HepG2 (cell line): ENCODE data around the gene IL10. TPM values are rescaled to one million over a fixed set of nuclear protein-coding genes. Genes with fewer than 3 reads are reported as not detected.

Experiments used
- ATAC-seq: fragments of 200-7000 bp; cut with Tn5 transposase; 3 replicates; pipeline ENCODE4 v1.9.1; 2020; ENCODE audit warnings: mild to moderate bottlenecking, moderate library complexity
- BruUV-seq: library from RNA; stranded (reverse); fragments of 400-500 nt; replicated peaks from 2 replicates; lab custom pipeline; 2021; lab: Mats Ljungman, UMichigan
- CTCF ChIA-PET: fragments of 300-600 bp; formaldehyde crosslinking; extraction: SDS; loops from one replicate; lab custom pipeline; 2021; ENCODE audit warnings: low total read pairs, inconsistent platforms, low intra/inter-chr PET ratio; lab: Yijun Ruan, JAX
- POLR2A ChIA-PET: fragments of 350-600 bp; sonication (Branson Sonifier 250); formaldehyde crosslinking; loops from one replicate; lab custom pipeline; 2020; ENCODE audit warnings: antibody characterized with exemption, inconsistent platforms; lab: Yijun Ruan, JAX
- DNase-seq: peaks from one replicate; pipeline ENCODE4 v3.0.0-alpha.2; 2015; ENCODE audit warnings: low spot score
- FAIRE-seq: peaks from 3 replicates; lab custom pipeline; 2011; peaks lifted over from hg19 to GRCh38; lab: Jason Lieb, UNC
- H2AFZ ChIP-seq: one replicate; pipeline ENCODE4 v1.6.1; 2011; ENCODE audit warnings: low read length, inconsistent platforms
- H3K27ac ChIP-seq: fragments of 300-600 bp; 3 replicates; pipeline ENCODE4 v1.8.0; 2011; ENCODE audit warnings: mixed run types, mild to moderate bottlenecking, mixed read lengths, low read length, inconsistent platforms; ENCODE audit not compliant: insufficient read depth; ENCODE audit errors: extremely low read length
- H3K27me3 ChIP-seq, 2 experiments: fragments of 200-600 bp in 1 of 2; 2 replicates in 1 of 2; 3 replicates in 1 of 2; pipeline versions ENCODE4 v1.6.0 to v1.8.0; 2011; ENCODE audit warnings: low read length in 2 of 2, mild to moderate bottlenecking in 2 of 2, moderate library complexity in 2 of 2, inconsistent platforms in 1 of 2; ENCODE audit not compliant: insufficient read depth in 2 of 2, control insufficient read depth in 1 of 2
- H3K36me3 ChIP-seq, 2 experiments: fragments of 200-600 bp in 1 of 2; replicated peaks in 1 of 2; 2 replicates in 1 of 2; 3 replicates in 1 of 2; pipeline versions ENCODE4 v1.5.1 to v1.8.0; 2011; ENCODE audit warnings: low read length in 2 of 2, inconsistent platforms in 1 of 2; ENCODE audit not compliant: insufficient read depth in 2 of 2, control insufficient read depth in 1 of 2
- H3K4me1 ChIP-seq: 2 replicates; pipeline ENCODE4 v1.5.1; 2012; ENCODE audit warnings: low read length, inconsistent platforms; ENCODE audit not compliant: insufficient read depth
- H3K4me2 ChIP-seq: 2 replicates; pipeline ENCODE4 v1.6.0; 2011; ENCODE audit warnings: low read depth, low read length, inconsistent platforms
- H3K4me3 ChIP-seq, 3 experiments: fragments of 200-600 bp in 1 of 3; sonication (generic), shearing (Covaris generic) in 1 of 3; replicated peaks in 1 of 3; 2 replicates each; pipeline ENCODE4 v1.5.1; 2011 to 2016; ENCODE audit warnings: low read length in 3 of 3, inconsistent platforms in 2 of 3, low read depth in 2 of 3, mild to moderate bottlenecking in 2 of 3, control low read depth in 1 of 3, mixed read lengths in 1 of 3; ENCODE audit not compliant: insufficient read depth in 1 of 3
- H3K79me2 ChIP-seq: one replicate; pipeline ENCODE4 v1.6.1; 2011; ENCODE audit warnings: low read length, inconsistent platforms; ENCODE audit not compliant: insufficient read depth
- H3K9ac ChIP-seq: 2 replicates; pipeline ENCODE4 v1.6.0; 2011; ENCODE audit warnings: mild to moderate bottlenecking, low read depth, low read length, inconsistent platforms; ENCODE audit not compliant: insufficient read depth
- H3K9me3 ChIP-seq: 2 replicates; pipeline ENCODE4 v1.5.1; 2012; ENCODE audit warnings: mild to moderate bottlenecking, low read length
- H4K20me1 ChIP-seq: 2 replicates; pipeline ENCODE4 v1.6.0; 2011; ENCODE audit warnings: inconsistent platforms, mild to moderate bottlenecking, low read length, moderate library complexity; ENCODE audit not compliant: insufficient read depth
- ARHGAP35 ChIP-seq: sonication (generic); formaldehyde crosslinking; IDR thresholded peaks from 2 replicates; pipeline ENCODE4 v1.9.0; 2022; ENCODE audit warnings: mild to moderate bottlenecking, inconsistent platforms, moderate library complexity, missing genetic modification reagents, borderline replicate concordance
- CREBL2 ChIP-seq: sonication (generic); formaldehyde crosslinking; IDR thresholded peaks from 2 replicates; pipeline ENCODE4 v1.8.1; 2023; ENCODE audit warnings: missing genetic modification reagents, mild to moderate bottlenecking, borderline replicate concordance
- GATAD1 ChIP-seq: IDR thresholded peaks from 2 replicates; pipeline ENCODE4 v1.6.1; 2016; ENCODE audit warnings: missing genetic modification reagents, missing compliant biosample characterization
- HNF4A ChIP-seq: sonication (generic); formaldehyde crosslinking; IDR thresholded peaks from 2 replicates; pipeline ENCODE4 v1.4.0; 2020; ENCODE audit warnings: missing genetic modification reagents
- NFKBIZ ChIP-seq: IDR thresholded peaks from 2 replicates; pipeline ENCODE4 v1.6.1; 2018; ENCODE audit warnings: missing genetic modification reagents, missing compliant biosample characterization
- TCF7 ChIP-seq: sonication (generic); IDR thresholded peaks from 2 replicates; pipeline ENCODE4 v1.6.1; 2016; ENCODE audit warnings: antibody characterized with exemption, low read depth
- ZFP91 ChIP-seq: sonication (generic); formaldehyde crosslinking; IDR thresholded peaks from 2 replicates; pipeline ENCODE4 v1.9.0; 2022; ENCODE audit warnings: missing genetic modification reagents, mild to moderate bottlenecking, borderline replicate concordance
- ZNF607 ChIP-seq: sonication (generic); formaldehyde crosslinking; IDR thresholded peaks from 2 replicates; pipeline ENCODE4 v1.5.1; 2020; ENCODE audit warnings: missing genetic modification reagents, mild to moderate bottlenecking, borderline replicate concordance
- WGBS: methylation state at CpG from one replicate; pipeline ENCODE4 v1.1.6; 2017; ENCODE audit warnings: low lambda C conversion rate; 5-methylcytosine and 5-hydroxymethylcytosine counted together
- in situ Hi-C: cut with HindIII; loops from 2 replicates; pipeline ENCODE4 v1.10.0; 2017; ENCODE audit warnings: low pct_unique_long_range_greater_than_20kb; ENCODE audit not compliant: extremely low pct_ligation_motif_present
- intact Hi-C: fragments of 100-400 bp; cut with micrococcal nuclease; formaldehyde crosslinking; loops from one replicate; pipeline ENCODE4 v1.10.0; 2022; ENCODE audit not compliant: unreplicated experiment
- polyA plus RNA-seq, 8 experiments: library from polyadenylated mRNA; depleted of rRNA in 3 of 8; stranded (reverse) in 7 of 8; unstranded in 1 of 8; fragments of >200 nt; fragmentation: Illumina TruSeq in 4 of 8; extraction: Trizol in 4 of 8; gene quantifications; 2 replicates each; pipeline versions ENCODE4 v1.2.1 to v1.2.3, GENCODE V29; 2011 to 2016; ENCODE audit warnings: low read depth in 4 of 8, missing spikeins in 1 of 8, mixed read lengths in 1 of 8; ENCODE audit not compliant: insufficient read depth in 1 of 8
- total RNA-seq, 5 experiments: library from RNA; depleted of rRNA; stranded (reverse); fragments of >200 nt; fragmentation: Illumina TruSeq; extraction: Trizol; gene quantifications; 2 replicates each; pipeline ENCODE4 v1.2.3, GENCODE V29; 2016; ENCODE audit warnings: low read depth in 1 of 5
- TF ChIP-seq, protein P1 (sequence below): sonication (generic); formaldehyde crosslinking; IDR thresholded peaks from 2 replicates; pipeline ENCODE4 v1.4.0; 2020; ENCODE audit warnings: missing genetic modification reagents, borderline replicate concordance
- TF ChIP-seq, protein P2 (sequence below): sonication (generic); formaldehyde crosslinking; IDR thresholded peaks from 2 replicates; pipeline ENCODE4 v1.4.0; 2020; ENCODE audit warnings: missing genetic modification reagents
- TF ChIP-seq, protein P3 (sequence below): sonication (generic); formaldehyde crosslinking; IDR thresholded peaks from 2 replicates; pipeline ENCODE4 v1.5.1; 2020; ENCODE audit warnings: mild to moderate bottlenecking, missing genetic modification reagents, moderate library complexity

The IL10 gene
- total and polyA plus RNA-seq, 2 of the 13 experiments (the other 11 are each of a cell fraction or from before 2014, with no cell fraction given), result not detected

- H2AFZ ChIP-seq, result no peak overlapping the region
- FAIRE-seq (no peak), DNase-seq (no peak), ATAC-seq (no peak)
- H3K27ac ChIP-seq, result no peak overlapping the region
- BruUV-seq, result no TSS peak
- H3K36me3 ChIP-seq, result no peaks in the 10 kb centered on the region
- whole genome bisulfite sequencing, result 25% methylated on average over 4 of the region's 4 CpGs
- H4K20me1 ChIP-seq, result no peaks in the 10 kb centered on the region
- peaks cover 3 to 20% of the 10 kb centered on the region in 2 experiments; a peak in 2 of 5 replicates for H3K27me3 ChIP-seq
- no peak overlapping the region for H3K4me2 ChIP-seq
- H3K4me3 ChIP-seq, result no peak overlapping the region
- in situ Hi-C loops (no loop called here), intact Hi-C loops (no loop called here)
- ChIA-PET CTCF (no interaction called here), POLR2A (no interaction called here)
- no peaks in the 10 kb centered on the region for H3K4me1 ChIP-seq
- H3K9ac ChIP-seq, result no peak overlapping the region
- H3K79me2 ChIP-seq, result no peaks in the 10 kb centered on the region
- H3K9me3 ChIP-seq, result no peaks in the 10 kb centered on the region
- no peak for TF ChIP-seq HNF4A (CRISPR knock-in tag)
- no peak for TF ChIP-seq ZFP91 (CRISPR knock-in tag)
- TF ChIP-seq TCF7, result no peak
- no peak for TF ChIP-seq NFKBIZ (CRISPR knock-in tag)
- TF ChIP-seq GATAD1 (CRISPR knock-in tag), result no peak
- TF ChIP-seq, protein P1, sequence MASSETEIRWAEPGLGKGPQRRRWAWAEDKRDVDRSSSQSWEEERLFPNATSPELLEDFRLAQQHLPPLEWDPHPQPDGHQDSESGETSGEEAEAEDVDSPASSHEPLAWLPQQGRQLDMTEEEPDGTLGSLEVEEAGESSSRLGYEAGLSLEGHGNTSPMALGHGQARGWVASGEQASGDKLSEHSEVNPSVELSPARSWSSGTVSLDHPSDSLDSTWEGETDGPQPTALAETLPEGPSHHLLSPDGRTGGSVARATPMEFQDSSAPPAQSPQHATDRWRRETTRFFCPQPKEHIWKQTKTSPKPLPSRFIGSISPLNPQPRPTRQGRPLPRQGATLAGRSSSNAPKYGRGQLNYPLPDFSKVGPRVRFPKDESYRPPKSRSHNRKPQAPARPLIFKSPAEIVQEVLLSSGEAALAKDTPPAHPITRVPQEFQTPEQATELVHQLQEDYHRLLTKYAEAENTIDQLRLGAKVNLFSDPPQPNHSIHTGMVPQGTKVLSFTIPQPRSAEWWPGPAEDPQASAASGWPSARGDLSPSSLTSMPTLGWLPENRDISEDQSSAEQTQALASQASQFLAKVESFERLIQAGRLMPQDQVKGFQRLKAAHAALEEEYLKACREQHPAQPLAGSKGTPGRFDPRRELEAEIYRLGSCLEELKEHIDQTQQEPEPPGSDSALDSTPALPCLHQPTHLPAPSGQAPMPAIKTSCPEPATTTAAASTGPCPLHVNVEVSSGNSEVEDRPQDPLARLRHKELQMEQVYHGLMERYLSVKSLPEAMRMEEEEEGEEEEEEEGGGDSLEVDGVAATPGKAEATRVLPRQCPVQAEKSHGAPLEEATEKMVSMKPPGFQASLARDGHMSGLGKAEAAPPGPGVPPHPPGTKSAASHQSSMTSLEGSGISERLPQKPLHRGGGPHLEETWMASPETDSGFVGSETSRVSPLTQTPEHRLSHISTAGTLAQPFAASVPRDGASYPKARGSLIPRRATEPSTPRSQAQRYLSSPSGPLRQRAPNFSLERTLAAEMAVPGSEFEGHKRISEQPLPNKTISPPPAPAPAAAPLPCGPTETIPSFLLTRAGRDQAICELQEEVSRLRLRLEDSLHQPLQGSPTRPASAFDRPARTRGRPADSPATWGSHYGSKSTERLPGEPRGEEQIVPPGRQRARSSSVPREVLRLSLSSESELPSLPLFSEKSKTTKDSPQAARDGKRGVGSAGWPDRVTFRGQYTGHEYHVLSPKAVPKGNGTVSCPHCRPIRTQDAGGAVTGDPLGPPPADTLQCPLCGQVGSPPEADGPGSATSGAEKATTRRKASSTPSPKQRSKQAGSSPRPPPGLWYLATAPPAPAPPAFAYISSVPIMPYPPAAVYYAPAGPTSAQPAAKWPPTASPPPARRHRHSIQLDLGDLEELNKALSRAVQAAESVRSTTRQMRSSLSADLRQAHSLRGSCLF (CRISPR knock-in tag), result no peak
- TF ChIP-seq, protein P2, sequence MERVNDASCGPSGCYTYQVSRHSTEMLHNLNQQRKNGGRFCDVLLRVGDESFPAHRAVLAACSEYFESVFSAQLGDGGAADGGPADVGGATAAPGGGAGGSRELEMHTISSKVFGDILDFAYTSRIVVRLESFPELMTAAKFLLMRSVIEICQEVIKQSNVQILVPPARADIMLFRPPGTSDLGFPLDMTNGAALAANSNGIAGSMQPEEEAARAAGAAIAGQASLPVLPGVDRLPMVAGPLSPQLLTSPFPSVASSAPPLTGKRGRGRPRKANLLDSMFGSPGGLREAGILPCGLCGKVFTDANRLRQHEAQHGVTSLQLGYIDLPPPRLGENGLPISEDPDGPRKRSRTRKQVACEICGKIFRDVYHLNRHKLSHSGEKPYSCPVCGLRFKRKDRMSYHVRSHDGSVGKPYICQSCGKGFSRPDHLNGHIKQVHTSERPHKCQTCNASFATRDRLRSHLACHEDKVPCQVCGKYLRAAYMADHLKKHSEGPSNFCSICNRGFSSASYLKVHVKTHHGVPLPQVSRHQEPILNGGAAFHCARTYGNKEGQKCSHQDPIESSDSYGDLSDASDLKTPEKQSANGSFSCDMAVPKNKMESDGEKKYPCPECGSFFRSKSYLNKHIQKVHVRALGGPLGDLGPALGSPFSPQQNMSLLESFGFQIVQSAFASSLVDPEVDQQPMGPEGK (CRISPR knock-in tag), result no peak
- no peak for TF ChIP-seq ZNF607 (CRISPR knock-in tag)
- TF ChIP-seq, protein P3, sequence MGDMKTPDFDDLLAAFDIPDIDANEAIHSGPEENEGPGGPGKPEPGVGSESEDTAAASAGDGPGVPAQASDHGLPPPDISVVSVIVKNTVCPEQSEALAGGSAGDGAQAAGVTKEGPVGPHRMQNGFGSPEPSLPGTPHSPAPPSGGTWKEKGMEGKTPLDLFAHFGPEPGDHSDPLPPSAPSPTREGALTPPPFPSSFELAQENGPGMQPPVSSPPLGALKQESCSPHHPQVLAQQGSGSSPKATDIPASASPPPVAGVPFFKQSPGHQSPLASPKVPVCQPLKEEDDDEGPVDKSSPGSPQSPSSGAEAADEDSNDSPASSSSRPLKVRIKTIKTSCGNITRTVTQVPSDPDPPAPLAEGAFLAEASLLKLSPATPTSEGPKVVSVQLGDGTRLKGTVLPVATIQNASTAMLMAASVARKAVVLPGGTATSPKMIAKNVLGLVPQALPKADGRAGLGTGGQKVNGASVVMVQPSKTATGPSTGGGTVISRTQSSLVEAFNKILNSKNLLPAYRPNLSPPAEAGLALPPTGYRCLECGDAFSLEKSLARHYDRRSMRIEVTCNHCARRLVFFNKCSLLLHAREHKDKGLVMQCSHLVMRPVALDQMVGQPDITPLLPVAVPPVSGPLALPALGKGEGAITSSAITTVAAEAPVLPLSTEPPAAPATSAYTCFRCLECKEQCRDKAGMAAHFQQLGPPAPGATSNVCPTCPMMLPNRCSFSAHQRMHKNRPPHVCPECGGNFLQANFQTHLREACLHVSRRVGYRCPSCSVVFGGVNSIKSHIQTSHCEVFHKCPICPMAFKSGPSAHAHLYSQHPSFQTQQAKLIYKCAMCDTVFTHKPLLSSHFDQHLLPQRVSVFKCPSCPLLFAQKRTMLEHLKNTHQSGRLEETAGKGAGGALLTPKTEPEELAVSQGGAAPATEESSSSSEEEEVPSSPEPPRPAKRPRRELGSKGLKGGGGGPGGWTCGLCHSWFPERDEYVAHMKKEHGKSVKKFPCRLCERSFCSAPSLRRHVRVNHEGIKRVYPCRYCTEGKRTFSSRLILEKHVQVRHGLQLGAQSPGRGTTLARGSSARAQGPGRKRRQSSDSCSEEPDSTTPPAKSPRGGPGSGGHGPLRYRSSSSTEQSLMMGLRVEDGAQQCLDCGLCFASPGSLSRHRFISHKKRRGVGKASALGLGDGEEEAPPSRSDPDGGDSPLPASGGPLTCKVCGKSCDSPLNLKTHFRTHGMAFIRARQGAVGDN (CRISPR knock-in tag), result no peak
- no peak for TF ChIP-seq ARHGAP35 (CRISPR knock-in tag)
- TF ChIP-seq CREBL2 (CRISPR knock-in tag), result no peak
These were observed 49.2 kb upstream of the IL10 start for GRCh38 chr1:206821493-206821892.
